ENCODE results near the gene CACNA1A. TPM values are rescaled to one million over a fixed set of nuclear protein-coding genes. Genes with fewer than 3 reads are reported as not detected.

Gene CACNA1A
- total and polyA plus RNA-seq, 3 experiments from 2014 or later = 0.20 to 0.42 TPM; not detected in 1

- Mint-ChIP-seq H3K4me1 (no peaks in the 10 kb centered on the region), H3K27ac (no peak overlapping the region), H3K9me3 (peaks cover 2 to 9% (median 7%) of the 10 kb centered on the region in 5 donors), H3K4me3 (no peak overlapping the region), H3K27me3 (peaks cover 36 to 59% of the 10 kb centered on the region in 2 donors), H3K36me3 (no peaks in the 10 kb centered on the region)
- no peak overlapping the region for H3K4me3 ChIP-seq (ENCODE audit: low read length)
- no peak overlapping the region for H3K27ac ChIP-seq (ENCODE audit: low read depth, low read length)
- H3K27me3 ChIP-seq (ENCODE audit: insufficient read depth, low read length, poor library complexity, severe bottlenecking) = no peaks in the 10 kb centered on the region
- no peaks in the 10 kb centered on the region for H3K4me1 ChIP-seq (ENCODE audit: insufficient read depth, low read length)
- ChIA-PET POLR2A (no interaction called here), CTCF (no interaction called here)
- no peaks in the 10 kb centered on the region for H3K36me3 ChIP-seq (ENCODE audit: insufficient read depth, low read length)
- no peaks in the 10 kb centered on the region for H3K9me3 ChIP-seq (ENCODE audit: low read length)
- no peak for DNase-seq
Measured at GRCh38 chr19:13487985-13488384, 18.3 kb downstream of the CACNA1A start.

- POLR2A ChIA-PET = no interaction called here
- no peaks in the 10 kb centered on the region for H3K36me3 Mint-ChIP-seq
Measured at GRCh38 chr19:13484166-13484565, 22.1 kb downstream of the CACNA1A start.

GRCh38 chr19:13483215-13483614 lies 23.1 kb downstream of the CACNA1A start:
- Histone ChIP-seq H3K36me3 (ENCODE audit: insufficient read depth, low read length) (no peaks in the 10 kb centered on the region), H3K9me3 (ENCODE audit: low read length) (no peaks in the 10 kb centered on the region), H3K4me3 (ENCODE audit: low read length) (no peak overlapping the region), H3K27me3 (ENCODE audit: insufficient read depth, low read length, poor library complexity, severe bottlenecking) (no peaks in the 10 kb centered on the region), H3K4me1 (ENCODE audit: insufficient read depth, low read length) (no peaks in the 10 kb centered on the region), H3K27ac (ENCODE audit: low read depth, low read length) (no peak overlapping the region)
- POLR2A ChIA-PET = no interaction called here
- no peaks in the 10 kb centered on the region for H3K4me1 Mint-ChIP-seq
- no peak for DNase-seq
- peaks cover 2 to 16% (median 6%) of the 10 kb centered on the region in 5 donors for H3K9me3 Mint-ChIP-seq
- CTCF ChIA-PET = no interaction called here
- H3K27me3 Mint-ChIP-seq = peaks cover 25 to 55% of the 10 kb centered on the region in 2 donors
- H3K27ac Mint-ChIP-seq = no peak overlapping the region
- no peaks in the 10 kb centered on the region for H3K36me3 Mint-ChIP-seq
- H3K4me3 Mint-ChIP-seq = no peak overlapping the region

More at GRCh38 chr19:13484166-13484565, 22.1 kb downstream of the CACNA1A start:
- no peak for DNase-seq
- no peak overlapping the region for H3K27ac Mint-ChIP-seq
- H3K27ac ChIP-seq (ENCODE audit: low read depth, low read length) = no peak overlapping the region
- CTCF ChIA-PET = no interaction called here
- H3K27me3 Mint-ChIP-seq = peaks cover 25 to 48% of the 10 kb centered on the region in 2 donors
- no peak overlapping the region for H3K4me3 ChIP-seq (ENCODE audit: low read length)
- no peaks in the 10 kb centered on the region for H3K9me3 ChIP-seq (ENCODE audit: low read length)
- no peaks in the 10 kb centered on the region for H3K36me3 ChIP-seq (ENCODE audit: insufficient read depth, low read length)
- H3K4me1 Mint-ChIP-seq = no peaks in the 10 kb centered on the region
- H3K4me3 Mint-ChIP-seq = no peak overlapping the region
- no peaks in the 10 kb centered on the region for H3K27me3 ChIP-seq (ENCODE audit: insufficient read depth, low read length, poor library complexity, severe bottlenecking)
- H3K4me1 ChIP-seq (ENCODE audit: insufficient read depth, low read length) = no peaks in the 10 kb centered on the region
- H3K9me3 Mint-ChIP-seq = peaks cover 2 to 16% (median 6%) of the 10 kb centered on the region in 5 donors

- ChIA-PET POLR2A (no interaction called here), CTCF (no interaction called here)
- no peak for DNase-seq
- no peaks in the 10 kb centered on the region for H3K27me3 ChIP-seq (ENCODE audit: insufficient read depth, low read length, poor library complexity, severe bottlenecking)
- no peak overlapping the region for H3K27ac ChIP-seq (ENCODE audit: low read depth, low read length)
- no peaks in the 10 kb centered on the region for H3K4me1 ChIP-seq (ENCODE audit: insufficient read depth, low read length)
- H3K36me3 ChIP-seq (ENCODE audit: insufficient read depth, low read length) = no peaks in the 10 kb centered on the region
- H3K9me3 ChIP-seq (ENCODE audit: low read length) = peaks cover 9% of the 10 kb centered on the region
- H3K27ac Mint-ChIP-seq = no peak overlapping the region
- H3K4me1 Mint-ChIP-seq = no peaks in the 10 kb centered on the region
- H3K9me3 Mint-ChIP-seq = peaks cover 24 to 44% (median 38%) of the 10 kb centered on the region in 5 donors
- peaks cover 0 to 15% (median 2%) of the 10 kb centered on the region in 3 donors for H3K36me3 Mint-ChIP-seq
- no peak overlapping the region for H3K4me3 Mint-ChIP-seq
- peaks cover 19 to 52% of the 10 kb centered on the region in 2 donors for H3K27me3 Mint-ChIP-seq
- no peak overlapping the region for H3K4me3 ChIP-seq (ENCODE audit: low read length)
Measured at GRCh38 chr19:13478576-13478975, 27.7 kb downstream of the CACNA1A start.

- H3K4me3 ChIP-seq (ENCODE audit: low read length) = no peak overlapping the region
- peaks cover 13 to 48% of the 10 kb centered on the region in 2 donors for H3K27me3 Mint-ChIP-seq
- ChIA-PET CTCF (no interaction called here), POLR2A (no interaction called here)
- no peak for DNase-seq
- H3K36me3 ChIP-seq (ENCODE audit: insufficient read depth, low read length) = no peaks in the 10 kb centered on the region
- no peaks in the 10 kb centered on the region for H3K4me1 Mint-ChIP-seq
- no peak overlapping the region for H3K27ac Mint-ChIP-seq
- no peaks in the 10 kb centered on the region for H3K4me1 ChIP-seq (ENCODE audit: insufficient read depth, low read length)
- no peak overlapping the region for H3K4me3 Mint-ChIP-seq
- peaks cover 0 to 15% (median 2%) of the 10 kb centered on the region in 3 donors for H3K36me3 Mint-ChIP-seq
- H3K27me3 ChIP-seq (ENCODE audit: insufficient read depth, low read length, poor library complexity, severe bottlenecking) = no peaks in the 10 kb centered on the region
- H3K27ac ChIP-seq (ENCODE audit: low read depth, low read length) = no peak overlapping the region
- peaks cover 24 to 41% (median 33%) of the 10 kb centered on the region in 5 donors for H3K9me3 Mint-ChIP-seq
- H3K9me3 ChIP-seq (ENCODE audit: low read length) = peaks cover 9% of the 10 kb centered on the region
Measured at GRCh38 chr19:13476071-13476470, 30.2 kb downstream of the CACNA1A start.

- H3K9me3 Mint-ChIP-seq = peaks cover 24 to 38% (median 33%) of the 10 kb centered on the region in 5 donors
- CTCF ChIA-PET = no interaction called here
- Histone ChIP-seq H3K4me1 (ENCODE audit: insufficient read depth, low read length) (no peaks in the 10 kb centered on the region), H3K36me3 (ENCODE audit: insufficient read depth, low read length) (no peaks in the 10 kb centered on the region), H3K9me3 (ENCODE audit: low read length) (peaks cover 9% of the 10 kb centered on the region), H3K4me3 (ENCODE audit: low read length) (no peak overlapping the region), H3K27me3 (ENCODE audit: insufficient read depth, low read length, poor library complexity, severe bottlenecking) (no peaks in the 10 kb centered on the region), H3K27ac (ENCODE audit: low read depth, low read length) (no peak overlapping the region)
- no peak for DNase-seq
- peaks cover 15 to 55% of the 10 kb centered on the region in 2 donors for H3K27me3 Mint-ChIP-seq
- H3K36me3 Mint-ChIP-seq = peaks cover 0 to 15% (median 2%) of the 10 kb centered on the region in 3 donors
- H3K4me1 Mint-ChIP-seq = no peaks in the 10 kb centered on the region
- POLR2A ChIA-PET = no interaction called here
- H3K4me3 Mint-ChIP-seq = no peak overlapping the region
- H3K27ac Mint-ChIP-seq = no peak overlapping the region
Measured at GRCh38 chr19:13475044-13475443, 31.2 kb downstream of the CACNA1A start.

GRCh38 chr19:13466697-13467096 lies 39.6 kb downstream of the CACNA1A start:
- Mint-ChIP-seq H3K4me3 (no peak overlapping the region), H3K4me1 (no peaks in the 10 kb centered on the region), H3K9me3 (peaks cover 0 to 2% (median 0%) of the 10 kb centered on the region in 5 donors), H3K27ac (no peak overlapping the region), H3K36me3 (no peaks in the 10 kb centered on the region), H3K27me3 (peaks cover 9 to 40% of the 10 kb centered on the region in 2 donors)
- H3K27me3 ChIP-seq (ENCODE audit: insufficient read depth, low read length, poor library complexity, severe bottlenecking) = no peaks in the 10 kb centered on the region
- no peak for DNase-seq
- ChIA-PET CTCF (no interaction called here), POLR2A (no interaction called here)
- H3K9me3 ChIP-seq (ENCODE audit: low read length) = no peaks in the 10 kb centered on the region
- H3K36me3 ChIP-seq (ENCODE audit: insufficient read depth, low read length) = no peaks in the 10 kb centered on the region
- no peak overlapping the region for H3K4me3 ChIP-seq (ENCODE audit: low read length)
- no peaks in the 10 kb centered on the region for H3K4me1 ChIP-seq (ENCODE audit: insufficient read depth, low read length)
- H3K27ac ChIP-seq (ENCODE audit: low read depth, low read length) = no peak overlapping the region

- Histone ChIP-seq H3K27me3 (ENCODE audit: insufficient read depth, low read length, poor library complexity, severe bottlenecking) (no peaks in the 10 kb centered on the region), H3K4me3 (ENCODE audit: low read length) (no peak overlapping the region), H3K9me3 (ENCODE audit: low read length) (no peaks in the 10 kb centered on the region), H3K4me1 (ENCODE audit: insufficient read depth, low read length) (no peaks in the 10 kb centered on the region), H3K36me3 (ENCODE audit: insufficient read depth, low read length) (no peaks in the 10 kb centered on the region), H3K27ac (ENCODE audit: low read depth, low read length) (no peak overlapping the region)
- Mint-ChIP-seq H3K9me3 (no peaks in the 10 kb centered on the region), H3K27me3 (peaks cover 12 to 39% of the 10 kb centered on the region in 2 donors), H3K36me3 (no peaks in the 10 kb centered on the region), H3K27ac (no peak overlapping the region), H3K4me1 (no peaks in the 10 kb centered on the region), H3K4me3 (no peak overlapping the region)
- POLR2A ChIA-PET = no interaction called here
- no peak for DNase-seq
- CTCF ChIA-PET = no interaction called here
Measured at GRCh38 chr19:13463296-13463695, 43.0 kb downstream of the CACNA1A start.

GRCh38 chr19:13461536-13461935 lies 44.7 kb downstream of the CACNA1A start:
- H3K4me3 ChIP-seq (ENCODE audit: low read length) = no peak overlapping the region
- ChIA-PET CTCF (no interaction called here), POLR2A (no interaction called here)
- no peak overlapping the region for H3K4me3 Mint-ChIP-seq
- H3K9me3 ChIP-seq (ENCODE audit: low read length) = no peaks in the 10 kb centered on the region
- H3K4me1 Mint-ChIP-seq = no peaks in the 10 kb centered on the region
- H3K27ac ChIP-seq (ENCODE audit: low read depth, low read length) = no peak overlapping the region
- peaks cover 0 to 3% (median 0%) of the 10 kb centered on the region in 5 donors for H3K9me3 Mint-ChIP-seq
- no peaks in the 10 kb centered on the region for H3K27me3 ChIP-seq (ENCODE audit: insufficient read depth, low read length, poor library complexity, severe bottlenecking)
- H3K4me1 ChIP-seq (ENCODE audit: insufficient read depth, low read length) = no peaks in the 10 kb centered on the region
- H3K36me3 Mint-ChIP-seq = no peaks in the 10 kb centered on the region
- no peaks in the 10 kb centered on the region for H3K36me3 ChIP-seq (ENCODE audit: insufficient read depth, low read length)
- no peak overlapping the region for H3K27ac Mint-ChIP-seq
- peaks cover 16 to 36% of the 10 kb centered on the region in 2 donors for H3K27me3 Mint-ChIP-seq
- no peak for DNase-seq
